SK-N-MC (cell line): Measurements from ENCODE around the gene SFXN5.

ENCODE experiments used
- EZH2 ChIP-seq: fragments of 200-600 bp; sonication (generic); IDR thresholded peaks from one replicate; pipeline ENCODE4 v1.6.1; 2017; ENCODE audit warnings: antibody characterized with exemption
- FOXP2 ChIP-seq: optimal IDR thresholded peaks from 2 replicates; pipeline ENCODE3; 2011; ENCODE audit warnings: mild to moderate bottlenecking, moderate library complexity; ENCODE audit not compliant: insufficient read depth; ENCODE audit errors: extremely low read length, control extremely low read depth

DNA sequence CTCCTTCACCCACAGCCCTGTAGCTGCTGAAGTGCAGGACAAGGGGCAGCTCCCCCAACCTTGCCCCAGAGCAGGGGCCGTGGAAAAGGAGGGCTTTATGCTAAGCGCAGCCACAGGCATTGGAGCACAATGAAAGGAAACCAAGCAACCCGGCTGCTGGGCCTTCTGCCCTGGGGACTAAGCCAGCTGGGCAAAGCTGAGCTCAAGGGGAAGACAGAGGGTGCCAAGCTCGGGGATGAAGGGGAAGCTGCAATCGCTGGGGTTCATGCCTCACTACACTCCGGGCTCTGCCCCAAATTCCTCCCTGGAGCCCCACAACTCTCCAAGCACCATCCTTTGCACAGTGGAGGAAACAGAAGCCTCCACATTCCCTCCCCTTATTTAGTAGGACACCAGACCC lies 12.4 kb downstream of the SFXN5 start:
- TF ChIP-seq EZH2 (no peak), FOXP2 (no peak)
